ENCODE results near the gene TFB2M. TPM values are rescaled to one million over a fixed set of nuclear protein-coding genes. Genes with fewer than 3 reads are reported as not detected.
A peak's percentile ranks its signal among the peaks of the same experiment; 100 is the strongest.
"Not testable (repeated sequence)": the region's sequence is repeated elsewhere in the genome, so short reads cannot be mapped to it uniquely, and the experiment has no call there.

Gene TFB2M
- total RNA-seq, 2 donors from 2014 or later: 13.5 to 15.0 TPM

GRCh38 chr1:246592695-246593094, 26.6 kb upstream of the TFB2M start:
- no peak for ATAC-seq (replicated peaks in 1 of 2)
- Mint-ChIP-seq H3K9me3 (no peaks in the 10 kb centered on the region), H3K27ac (no peak overlapping the region), H3K4me1 (ENCODE audit: low read depth) (peaks cover 47% of the 10 kb centered on the region), H3K27me3 (ENCODE audit: low read depth) (no peaks in the 10 kb centered on the region), H3K36me3 (ENCODE audit: insufficient read depth in 2 of 2) (peaks cover 3 to 20% of the 10 kb centered on the region in 2 donors), H3K4me3 (no peak overlapping the region)
- DNase-seq: no peak

GRCh38 chr1:246591958-246592357, 25.9 kb upstream of the TFB2M start:
- H3K9me3 Mint-ChIP-seq: no peaks in the 10 kb centered on the region
- DNase-seq: no peak
- no peaks in the 10 kb centered on the region for H3K27me3 Mint-ChIP-seq (ENCODE audit: low read depth)
- no peak overlapping the region for H3K27ac Mint-ChIP-seq
- H3K4me3 Mint-ChIP-seq: no peak overlapping the region
- no peak for ATAC-seq (replicated peaks in 1 of 2)
- peaks cover 3 to 20% of the 10 kb centered on the region in 2 donors for H3K36me3 Mint-ChIP-seq (ENCODE audit: insufficient read depth in 2 of 2)
- peaks cover 49% of the 10 kb centered on the region for H3K4me1 Mint-ChIP-seq (ENCODE audit: low read depth)

GRCh38 chr1:246591504-246591903, 25.4 kb upstream of the TFB2M start:
- peak overlapping the region in 1 of 2 donors; percentile 69 for H3K4me3 Mint-ChIP-seq
- peaks cover 3 to 20% of the 10 kb centered on the region in 2 donors for H3K36me3 Mint-ChIP-seq (ENCODE audit: insufficient read depth in 2 of 2)
- ATAC-seq (replicated peaks in 1 of 2): peak; percentile 46 to 84
- H3K4me1 Mint-ChIP-seq (ENCODE audit: low read depth): peaks cover 49% of the 10 kb centered on the region
- no peaks in the 10 kb centered on the region for H3K27me3 Mint-ChIP-seq (ENCODE audit: low read depth)
- DNase-seq: peak in 1 of 2 donors; percentile 19
- no peaks in the 10 kb centered on the region for H3K9me3 Mint-ChIP-seq
- H3K27ac Mint-ChIP-seq: peak overlapping the region; percentile 45

GRCh38 chr1:246591047-246591446, 25.0 kb upstream of the TFB2M start:
- no peak for DNase-seq
- H3K27ac Mint-ChIP-seq: peak overlapping the region; percentile 45
- H3K36me3 Mint-ChIP-seq (ENCODE audit: insufficient read depth in 2 of 2): peaks cover 3 to 20% of the 10 kb centered on the region in 2 donors
- peak overlapping the region in 1 of 2 donors; percentile 69 for H3K4me3 Mint-ChIP-seq
- peak in 1 of 2 donors; percentile 39 for ATAC-seq (replicated peaks in 1 of 2)
- peaks cover 49% of the 10 kb centered on the region for H3K4me1 Mint-ChIP-seq (ENCODE audit: low read depth)
- no peaks in the 10 kb centered on the region for H3K9me3 Mint-ChIP-seq
- H3K27me3 Mint-ChIP-seq (ENCODE audit: low read depth): no peaks in the 10 kb centered on the region

GRCh38 chr1:246589919-246590318, 23.9 kb upstream of the TFB2M start:
- Mint-ChIP-seq H3K4me1 (ENCODE audit: low read depth) (peaks cover 45% of the 10 kb centered on the region), H3K36me3 (ENCODE audit: insufficient read depth in 2 of 2) (peaks cover 3 to 15% of the 10 kb centered on the region in 2 donors)
- H3K4me3 Mint-ChIP-seq; DNase-seq; H3K27me3 Mint-ChIP-seq (ENCODE audit: low read depth); H3K27ac Mint-ChIP-seq; H3K9me3 Mint-ChIP-seq; ATAC-seq (replicated peaks in 1 of 2): not testable (repeated sequence)

GRCh38 chr1:246588159-246588721, 22.2 kb upstream of the TFB2M start:
- peaks cover 3 to 16% of the 10 kb centered on the region in 2 donors for H3K36me3 Mint-ChIP-seq (ENCODE audit: insufficient read depth in 2 of 2)
- DNase-seq: no peak
- ATAC-seq (replicated peaks in 1 of 2): no peak
- H3K27ac Mint-ChIP-seq: no peak overlapping the region
- no peaks in the 10 kb centered on the region for H3K27me3 Mint-ChIP-seq (ENCODE audit: low read depth)
- peaks cover 45% of the 10 kb centered on the region for H3K4me1 Mint-ChIP-seq (ENCODE audit: low read depth)
- no peaks in the 10 kb centered on the region for H3K9me3 Mint-ChIP-seq
- H3K4me3 Mint-ChIP-seq: no peak overlapping the region

GRCh38 chr1:246587606-246588005, 21.5 kb upstream of the TFB2M start:
- Mint-ChIP-seq H3K4me3 (peak overlapping the region in 1 of 2 donors; percentile 55), H3K4me1 (ENCODE audit: low read depth) (peaks cover 43% of the 10 kb centered on the region), H3K27me3 (ENCODE audit: low read depth) (no peaks in the 10 kb centered on the region), H3K27ac (peak overlapping the region; percentile 73), H3K36me3 (ENCODE audit: insufficient read depth in 2 of 2) (peaks cover 3 to 14% of the 10 kb centered on the region in 2 donors), H3K9me3 (no peaks in the 10 kb centered on the region)
- peak; percentile 45 to 50 for ATAC-seq (replicated peaks in 1 of 2)
- no peak for DNase-seq

- ATAC-seq (replicated peaks in 1 of 2) (no peak), DNase-seq (no peak)
- Mint-ChIP-seq H3K27me3 (ENCODE audit: low read depth) (no peaks in the 10 kb centered on the region), H3K36me3 (ENCODE audit: insufficient read depth in 2 of 2) (peaks cover 3 to 14% of the 10 kb centered on the region in 2 donors), H3K4me1 (ENCODE audit: low read depth) (peaks cover 37% of the 10 kb centered on the region), H3K9me3 (no peaks in the 10 kb centered on the region), H3K4me3 (peak overlapping the region in 1 of 2 donors; percentile 55), H3K27ac (no peak overlapping the region)
Observed at GRCh38 chr1:246587032-246587431, 21.0 kb upstream of the TFB2M start.

- Mint-ChIP-seq H3K4me3 (no peak overlapping the region), H3K27ac (peak overlapping the region; percentile 53), H3K9me3 (no peaks in the 10 kb centered on the region), H3K36me3 (ENCODE audit: insufficient read depth in 2 of 2) (peaks cover 0 to 9% of the 10 kb centered on the region in 2 donors), H3K27me3 (ENCODE audit: low read depth) (no peaks in the 10 kb centered on the region), H3K4me1 (ENCODE audit: low read depth) (peaks cover 36% of the 10 kb centered on the region)
- ATAC-seq (replicated peaks in 1 of 2) (no peak), DNase-seq (no peak)
Observed at GRCh38 chr1:246583448-246584185, 17.6 kb upstream of the TFB2M start.

GRCh38 chr1:246583056-246583440, 17.0 kb upstream of the TFB2M start:
- no peak overlapping the region for H3K4me3 Mint-ChIP-seq
- H3K27ac Mint-ChIP-seq: no peak overlapping the region
- H3K4me1 Mint-ChIP-seq (ENCODE audit: low read depth): peaks cover 38% of the 10 kb centered on the region
- peaks cover 0 to 8% of the 10 kb centered on the region in 2 donors for H3K36me3 Mint-ChIP-seq (ENCODE audit: insufficient read depth in 2 of 2)
- DNase-seq: no peak
- no peak for ATAC-seq (replicated peaks in 1 of 2)
- H3K9me3 Mint-ChIP-seq: no peaks in the 10 kb centered on the region
- no peaks in the 10 kb centered on the region for H3K27me3 Mint-ChIP-seq (ENCODE audit: low read depth)

- Mint-ChIP-seq H3K36me3 (ENCODE audit: insufficient read depth in 2 of 2) (peaks cover 0 to 7% of the 10 kb centered on the region in 2 donors), H3K4me1 (ENCODE audit: low read depth) (peaks cover 38% of the 10 kb centered on the region), H3K27me3 (ENCODE audit: low read depth) (no peaks in the 10 kb centered on the region), H3K9me3 (no peaks in the 10 kb centered on the region), H3K27ac (no peak overlapping the region), H3K4me3 (no peak overlapping the region)
- DNase-seq (no peak), ATAC-seq (replicated peaks in 1 of 2) (no peak)
Observed at GRCh38 chr1:246582301-246583055, 16.4 kb upstream of the TFB2M start.

- ATAC-seq (replicated peaks in 1 of 2) (no peak), DNase-seq (no peak)
- Mint-ChIP-seq H3K36me3 (ENCODE audit: insufficient read depth in 2 of 2) (peaks cover 0 to 7% of the 10 kb centered on the region in 2 donors), H3K4me1 (ENCODE audit: low read depth) (peaks cover 47% of the 10 kb centered on the region), H3K4me3 (no peak overlapping the region), H3K9me3 (no peaks in the 10 kb centered on the region), H3K27me3 (ENCODE audit: low read depth) (no peaks in the 10 kb centered on the region), H3K27ac (no peak overlapping the region)
Observed at GRCh38 chr1:246580497-246581370, 14.7 kb upstream of the TFB2M start.
